H1 (cell line): ENCODE results near the gene LSM14B.

Experiments
- BCL11A ChIP-seq, 2 experiments: IDR thresholded peaks; one replicate each; pipeline ENCODE4 v1.6.1; 2011; ENCODE audit warnings: low read depth in 2 of 2, low read length in 2 of 2, mild to moderate bottlenecking in 2 of 2
- CEBPB ChIP-seq: IDR thresholded peaks from 2 replicates; pipeline ENCODE4 v1.6.1; 2012; ENCODE audit warnings: low read depth, low read length
- CHD1 ChIP-seq: IDR thresholded peaks from 2 replicates; pipeline ENCODE4 v1.6.1; 2012; ENCODE audit warnings: low read depth, low read length, improper control_type of control experiment
- EGR1 ChIP-seq: IDR thresholded peaks from 2 replicates; pipeline ENCODE4 v1.6.1; 2011; ENCODE audit warnings: low read depth, low read length, borderline replicate concordance
- EP300 ChIP-seq, 2 experiments: IDR thresholded peaks; 1 replicate in 1 of 2; 2 replicates in 1 of 2; pipeline ENCODE4 v1.6.1; 2011 to 2012; ENCODE audit warnings: low read depth in 2 of 2, low read length in 2 of 2, mild to moderate bottlenecking in 2 of 2, borderline replicate concordance in 1 of 2, inconsistent platforms in 1 of 2, moderate library complexity in 1 of 2
- GTF2F1 ChIP-seq: IDR thresholded peaks from 2 replicates; pipeline ENCODE4 v1.6.1; 2012; ENCODE audit warnings: low read depth, low read length, improper control_type of control experiment, borderline replicate concordance
- JUND ChIP-seq: IDR thresholded peaks from 2 replicates; pipeline ENCODE4 v1.6.1; 2011; ENCODE audit warnings: mild to moderate bottlenecking, improper control_type of control experiment, low read length
- POLR2A ChIP-seq, 2 experiments: IDR thresholded peaks; 1 replicate in 1 of 2; 2 replicates in 1 of 2; pipeline ENCODE4 v1.6.1; 2011; ENCODE audit warnings: low read depth in 2 of 2, low read length in 2 of 2, mild to moderate bottlenecking in 2 of 2; ENCODE audit errors: control extremely low read depth in 1 of 2
- RNF2 ChIP-seq: fragments of 200-900, 300-1000 bp; sonication (generic); IDR thresholded peaks from 2 replicates; pipeline ENCODE4 v1.7.1; 2016; ENCODE audit warnings: borderline replicate concordance, low read depth, mild to moderate bottlenecking, antibody characterized with exemption, low read length; ENCODE audit not compliant: poor library complexity, severe bottlenecking; ENCODE audit errors: missing control alignments
- SIN3A ChIP-seq, 2 experiments: IDR thresholded peaks in 1 of 2; conservative IDR thresholded peaks in 1 of 2; 2 replicates each; pipeline ENCODE4 v1.6.1; 2011 to 2012; ENCODE audit warnings: low read length in 2 of 2, improper control_type of control experiment in 1 of 2, low read depth in 1 of 2, mild to moderate bottlenecking in 1 of 2
- SP1 ChIP-seq: IDR thresholded peaks from 2 replicates; pipeline ENCODE4 v1.6.1; 2011; ENCODE audit warnings: low read depth, low read length
- TF ChIP-seq, protein P1 (sequence below), 3 experiments: IDR thresholded peaks; 1 replicate in 2 of 3; 2 replicates in 1 of 3; pipeline versions ENCODE4 v1.5.1 to v1.6.1; 2011; ENCODE audit warnings: low read length in 3 of 3, mild to moderate bottlenecking in 3 of 3, inconsistent platforms in 2 of 3, low read depth in 1 of 3, moderate library complexity in 1 of 3; ENCODE audit not compliant: insufficient read depth in 1 of 3; ENCODE audit errors: control extremely low read depth in 1 of 3
- TF ChIP-seq, protein P2 (sequence below): IDR thresholded peaks from 2 replicates; pipeline ENCODE4 v1.6.1; 2011; ENCODE audit warnings: low read depth, mild to moderate bottlenecking, low read length; ENCODE audit not compliant: insufficient read depth
- TF ChIP-seq, protein P3 (sequence below): fragments of 300-600 bp; sonication (generic); IDR thresholded peaks from 2 replicates; pipeline ENCODE4 v1.7.1; 2012; ENCODE audit warnings: low read length, moderate library complexity, mild to moderate bottlenecking, inconsistent platforms; ENCODE audit not compliant: insufficient replicate concordance

DNA sequence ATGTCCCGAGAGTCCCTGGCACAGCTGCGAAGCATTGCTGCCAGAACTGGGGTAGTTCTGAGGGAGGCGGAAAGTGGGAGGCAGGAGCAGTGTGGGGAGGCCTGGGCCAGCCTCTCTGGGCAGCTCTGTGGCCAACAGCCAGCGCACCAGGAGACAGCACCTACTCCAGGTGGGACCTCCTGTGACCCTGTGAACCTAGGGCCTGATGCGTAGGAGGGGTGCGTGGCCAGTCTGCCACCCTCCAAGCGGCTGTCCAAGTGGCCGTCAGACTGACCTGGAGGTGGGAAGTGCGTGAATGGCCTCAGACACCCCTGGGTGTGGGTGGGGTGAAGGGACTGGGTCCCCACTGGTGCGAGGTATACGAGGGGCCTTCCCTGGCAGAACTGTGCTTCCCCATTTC is 36.8 kb downstream of the LSM14B start:
- TF ChIP-seq GTF2F1 (no peak), RNF2 (no peak), EGR1 (no peak), SP1 (no peak), EP300 (IDR thresholded peaks at IDR 0.05; ENCODE audit: borderline replicate concordance in 1 of 2, low read depth in 2 of 2, low read length in 2 of 2) (no peak), SIN3A (conservative IDR thresholded peaks at IDR 0.05 in 1 of 2, IDR thresholded peaks at IDR 0.05 in 1 of 2; ENCODE audit: low read depth in 1 of 2, low read length in 2 of 2) (no peak), CEBPB (no peak), BCL11A (IDR thresholded peaks at IDR 0.05; ENCODE audit: low read depth in 2 of 2, low read length in 2 of 2) (no peak), POLR2A (IDR thresholded peaks at IDR 0.05; ENCODE audit: control extremely low read depth in 1 of 2, low read depth in 2 of 2, low read length in 2 of 2) (no peak), JUND (no peak), CHD1 (no peak)
- TF ChIP-seq, protein P1, sequence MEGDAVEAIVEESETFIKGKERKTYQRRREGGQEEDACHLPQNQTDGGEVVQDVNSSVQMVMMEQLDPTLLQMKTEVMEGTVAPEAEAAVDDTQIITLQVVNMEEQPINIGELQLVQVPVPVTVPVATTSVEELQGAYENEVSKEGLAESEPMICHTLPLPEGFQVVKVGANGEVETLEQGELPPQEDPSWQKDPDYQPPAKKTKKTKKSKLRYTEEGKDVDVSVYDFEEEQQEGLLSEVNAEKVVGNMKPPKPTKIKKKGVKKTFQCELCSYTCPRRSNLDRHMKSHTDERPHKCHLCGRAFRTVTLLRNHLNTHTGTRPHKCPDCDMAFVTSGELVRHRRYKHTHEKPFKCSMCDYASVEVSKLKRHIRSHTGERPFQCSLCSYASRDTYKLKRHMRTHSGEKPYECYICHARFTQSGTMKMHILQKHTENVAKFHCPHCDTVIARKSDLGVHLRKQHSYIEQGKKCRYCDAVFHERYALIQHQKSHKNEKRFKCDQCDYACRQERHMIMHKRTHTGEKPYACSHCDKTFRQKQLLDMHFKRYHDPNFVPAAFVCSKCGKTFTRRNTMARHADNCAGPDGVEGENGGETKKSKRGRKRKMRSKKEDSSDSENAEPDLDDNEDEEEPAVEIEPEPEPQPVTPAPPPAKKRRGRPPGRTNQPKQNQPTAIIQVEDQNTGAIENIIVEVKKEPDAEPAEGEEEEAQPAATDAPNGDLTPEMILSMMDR (IDR thresholded peaks at IDR 0.05; ENCODE audit: control extremely low read depth in 1 of 3, insufficient read depth in 1 of 3, low read depth in 1 of 3, low read length in 3 of 3): no peak
- TF ChIP-seq, protein P2, sequence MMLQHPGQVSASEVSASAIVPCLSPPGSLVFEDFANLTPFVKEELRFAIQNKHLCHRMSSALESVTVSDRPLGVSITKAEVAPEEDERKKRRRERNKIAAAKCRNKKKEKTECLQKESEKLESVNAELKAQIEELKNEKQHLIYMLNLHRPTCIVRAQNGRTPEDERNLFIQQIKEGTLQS: no peak
- TF ChIP-seq, protein P3, sequence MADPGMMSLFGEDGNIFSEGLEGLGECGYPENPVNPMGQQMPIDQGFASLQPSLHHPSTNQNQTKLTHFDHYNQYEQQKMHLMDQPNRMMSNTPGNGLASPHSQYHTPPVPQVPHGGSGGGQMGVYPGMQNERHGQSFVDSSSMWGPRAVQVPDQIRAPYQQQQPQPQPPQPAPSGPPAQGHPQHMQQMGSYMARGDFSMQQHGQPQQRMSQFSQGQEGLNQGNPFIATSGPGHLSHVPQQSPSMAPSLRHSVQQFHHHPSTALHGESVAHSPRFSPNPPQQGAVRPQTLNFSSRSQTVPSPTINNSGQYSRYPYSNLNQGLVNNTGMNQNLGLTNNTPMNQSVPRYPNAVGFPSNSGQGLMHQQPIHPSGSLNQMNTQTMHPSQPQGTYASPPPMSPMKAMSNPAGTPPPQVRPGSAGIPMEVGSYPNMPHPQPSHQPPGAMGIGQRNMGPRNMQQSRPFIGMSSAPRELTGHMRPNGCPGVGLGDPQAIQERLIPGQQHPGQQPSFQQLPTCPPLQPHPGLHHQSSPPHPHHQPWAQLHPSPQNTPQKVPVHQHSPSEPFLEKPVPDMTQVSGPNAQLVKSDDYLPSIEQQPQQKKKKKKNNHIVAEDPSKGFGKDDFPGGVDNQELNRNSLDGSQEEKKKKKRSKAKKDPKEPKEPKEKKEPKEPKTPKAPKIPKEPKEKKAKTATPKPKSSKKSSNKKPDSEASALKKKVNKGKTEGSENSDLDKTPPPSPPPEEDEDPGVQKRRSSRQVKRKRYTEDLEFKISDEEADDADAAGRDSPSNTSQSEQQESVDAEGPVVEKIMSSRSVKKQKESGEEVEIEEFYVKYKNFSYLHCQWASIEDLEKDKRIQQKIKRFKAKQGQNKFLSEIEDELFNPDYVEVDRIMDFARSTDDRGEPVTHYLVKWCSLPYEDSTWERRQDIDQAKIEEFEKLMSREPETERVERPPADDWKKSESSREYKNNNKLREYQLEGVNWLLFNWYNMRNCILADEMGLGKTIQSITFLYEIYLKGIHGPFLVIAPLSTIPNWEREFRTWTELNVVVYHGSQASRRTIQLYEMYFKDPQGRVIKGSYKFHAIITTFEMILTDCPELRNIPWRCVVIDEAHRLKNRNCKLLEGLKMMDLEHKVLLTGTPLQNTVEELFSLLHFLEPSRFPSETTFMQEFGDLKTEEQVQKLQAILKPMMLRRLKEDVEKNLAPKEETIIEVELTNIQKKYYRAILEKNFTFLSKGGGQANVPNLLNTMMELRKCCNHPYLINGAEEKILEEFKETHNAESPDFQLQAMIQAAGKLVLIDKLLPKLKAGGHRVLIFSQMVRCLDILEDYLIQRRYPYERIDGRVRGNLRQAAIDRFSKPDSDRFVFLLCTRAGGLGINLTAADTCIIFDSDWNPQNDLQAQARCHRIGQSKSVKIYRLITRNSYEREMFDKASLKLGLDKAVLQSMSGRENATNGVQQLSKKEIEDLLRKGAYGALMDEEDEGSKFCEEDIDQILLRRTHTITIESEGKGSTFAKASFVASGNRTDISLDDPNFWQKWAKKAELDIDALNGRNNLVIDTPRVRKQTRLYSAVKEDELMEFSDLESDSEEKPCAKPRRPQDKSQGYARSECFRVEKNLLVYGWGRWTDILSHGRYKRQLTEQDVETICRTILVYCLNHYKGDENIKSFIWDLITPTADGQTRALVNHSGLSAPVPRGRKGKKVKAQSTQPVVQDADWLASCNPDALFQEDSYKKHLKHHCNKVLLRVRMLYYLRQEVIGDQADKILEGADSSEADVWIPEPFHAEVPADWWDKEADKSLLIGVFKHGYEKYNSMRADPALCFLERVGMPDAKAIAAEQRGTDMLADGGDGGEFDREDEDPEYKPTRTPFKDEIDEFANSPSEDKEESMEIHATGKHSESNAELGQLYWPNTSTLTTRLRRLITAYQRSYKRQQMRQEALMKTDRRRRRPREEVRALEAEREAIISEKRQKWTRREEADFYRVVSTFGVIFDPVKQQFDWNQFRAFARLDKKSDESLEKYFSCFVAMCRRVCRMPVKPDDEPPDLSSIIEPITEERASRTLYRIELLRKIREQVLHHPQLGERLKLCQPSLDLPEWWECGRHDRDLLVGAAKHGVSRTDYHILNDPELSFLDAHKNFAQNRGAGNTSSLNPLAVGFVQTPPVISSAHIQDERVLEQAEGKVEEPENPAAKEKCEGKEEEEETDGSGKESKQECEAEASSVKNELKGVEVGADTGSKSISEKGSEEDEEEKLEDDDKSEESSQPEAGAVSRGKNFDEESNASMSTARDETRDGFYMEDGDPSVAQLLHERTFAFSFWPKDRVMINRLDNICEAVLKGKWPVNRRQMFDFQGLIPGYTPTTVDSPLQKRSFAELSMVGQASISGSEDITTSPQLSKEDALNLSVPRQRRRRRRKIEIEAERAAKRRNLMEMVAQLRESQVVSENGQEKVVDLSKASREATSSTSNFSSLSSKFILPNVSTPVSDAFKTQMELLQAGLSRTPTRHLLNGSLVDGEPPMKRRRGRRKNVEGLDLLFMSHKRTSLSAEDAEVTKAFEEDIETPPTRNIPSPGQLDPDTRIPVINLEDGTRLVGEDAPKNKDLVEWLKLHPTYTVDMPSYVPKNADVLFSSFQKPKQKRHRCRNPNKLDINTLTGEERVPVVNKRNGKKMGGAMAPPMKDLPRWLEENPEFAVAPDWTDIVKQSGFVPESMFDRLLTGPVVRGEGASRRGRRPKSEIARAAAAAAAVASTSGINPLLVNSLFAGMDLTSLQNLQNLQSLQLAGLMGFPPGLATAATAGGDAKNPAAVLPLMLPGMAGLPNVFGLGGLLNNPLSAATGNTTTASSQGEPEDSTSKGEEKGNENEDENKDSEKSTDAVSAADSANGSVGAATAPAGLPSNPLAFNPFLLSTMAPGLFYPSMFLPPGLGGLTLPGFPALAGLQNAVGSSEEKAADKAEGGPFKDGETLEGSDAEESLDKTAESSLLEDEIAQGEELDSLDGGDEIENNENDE: no peak
